Measurements from ENCODE around the gene SLC6A11. TPM values are rescaled to one million over a fixed set of nuclear protein-coding genes. Genes with fewer than 3 reads are reported as not detected.

The SLC6A11 gene
- total RNA-seq, 2 experiments from 2014 or later = not detected

GRCh38 chr3:10937141-10937825, 121.3 kb downstream of the SLC6A11 start:
- Mint-ChIP-seq H3K4me1 (no peaks in the 10 kb centered on the region), H3K36me3 (ENCODE audit: low read depth) (no peaks in the 10 kb centered on the region), H3K27ac (no peak overlapping the region), H3K9me3 (peaks cover 2% of the 10 kb centered on the region), H3K4me3 (no peak overlapping the region), H3K27me3 (no peaks in the 10 kb centered on the region)
- ChIA-PET CTCF (interaction anchor here (0.6 kb wide), 1 partner anchor 30 kb away, joined by 3 read pairs; no protein-coding TSS in a partner anchor), POLR2A (no interaction called here)
- DNase-seq = no peak

GRCh38 chr3:10939556-10939955, 123.5 kb downstream of the SLC6A11 start:
- Mint-ChIP-seq H3K27ac (no peak overlapping the region), H3K9me3 (peaks cover 2% of the 10 kb centered on the region), H3K4me1 (no peaks in the 10 kb centered on the region), H3K36me3 (ENCODE audit: low read depth) (no peaks in the 10 kb centered on the region), H3K4me3 (no peak overlapping the region), H3K27me3 (no peaks in the 10 kb centered on the region)
- no peak for DNase-seq
- POLR2A ChIA-PET = no interaction called here
- CTCF ChIA-PET = no interaction called here

GRCh38 chr3:10940106-10940505, 124.1 kb downstream of the SLC6A11 start:
- Mint-ChIP-seq H3K4me3 (no peak overlapping the region), H3K9me3 (peaks cover 2% of the 10 kb centered on the region), H3K4me1 (no peaks in the 10 kb centered on the region), H3K27ac (no peak overlapping the region), H3K36me3 (ENCODE audit: low read depth) (no peaks in the 10 kb centered on the region), H3K27me3 (no peaks in the 10 kb centered on the region)
- ChIA-PET POLR2A (no interaction called here), CTCF (no interaction called here)
- DNase-seq = no peak

DNA sequence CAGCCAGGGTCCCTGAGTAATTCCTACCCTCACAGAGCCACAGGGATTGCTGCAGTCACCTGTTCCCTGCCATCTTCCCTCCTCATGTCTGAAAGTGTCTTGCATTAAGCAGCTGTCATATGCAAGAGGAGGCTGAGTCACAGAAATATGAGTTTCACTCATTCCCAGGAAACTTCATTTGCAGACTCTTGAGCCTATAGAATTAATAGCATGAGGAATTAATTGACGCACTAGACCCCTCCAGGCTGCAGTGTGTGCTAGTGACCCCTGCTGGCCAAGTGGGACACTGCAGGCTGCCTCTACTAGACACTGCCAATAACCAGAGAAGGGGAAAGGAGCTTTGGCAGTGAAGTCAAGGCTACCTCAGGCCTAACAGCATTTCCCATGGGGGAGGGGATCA, 125.9 kb downstream of the SLC6A11 start:
- CTCF ChIA-PET = interaction anchor here (1.5 to 1.7 kb wide), 2 partner anchors 11 to 24 kb away, joined by 3 read pairs; no protein-coding TSS in a partner anchor
- no peak overlapping the region for H3K4me3 Mint-ChIP-seq
- H3K36me3 Mint-ChIP-seq (ENCODE audit: low read depth) = no peaks in the 10 kb centered on the region
- POLR2A ChIA-PET = no interaction called here
- no peak overlapping the region for H3K27ac Mint-ChIP-seq
- no peaks in the 10 kb centered on the region for H3K27me3 Mint-ChIP-seq
- peaks cover 2% of the 10 kb centered on the region for H3K9me3 Mint-ChIP-seq
- H3K4me1 Mint-ChIP-seq = no peaks in the 10 kb centered on the region
- peak; percentile 22 for DNase-seq

- Mint-ChIP-seq H3K27ac (no peak overlapping the region), H3K36me3 (ENCODE audit: low read depth) (no peaks in the 10 kb centered on the region), H3K4me1 (no peaks in the 10 kb centered on the region), H3K9me3 (peaks cover 2% of the 10 kb centered on the region), H3K4me3 (no peak overlapping the region), H3K27me3 (no peaks in the 10 kb centered on the region)
- ChIA-PET CTCF (interaction anchor here (1.5 to 1.7 kb wide), 2 partner anchors 10 to 23 kb away, joined by 3 read pairs; no protein-coding TSS in a partner anchor), POLR2A (no interaction called here)
- no peak for DNase-seq
Measured at GRCh38 chr3:10942690-10943205, 126.7 kb downstream of the SLC6A11 start.

DNA sequence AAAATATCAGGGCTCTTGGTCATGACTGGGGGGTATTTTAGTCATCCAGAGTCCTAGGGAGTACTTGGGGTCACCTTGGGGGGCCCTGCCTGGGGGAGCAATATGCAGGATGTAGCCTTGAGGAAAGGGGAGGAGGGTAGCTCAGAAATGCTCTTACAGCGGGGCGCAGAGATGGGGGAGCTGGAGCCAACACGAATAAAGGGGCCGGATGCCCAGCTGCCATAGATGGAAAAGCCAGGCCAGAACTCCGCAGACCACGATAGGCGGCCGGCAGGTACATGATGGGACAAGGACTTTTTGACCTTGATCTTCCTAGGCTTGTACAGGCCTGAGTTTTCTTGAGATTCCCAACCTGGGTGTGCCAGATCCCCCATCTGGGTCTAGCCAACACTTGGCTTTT, 128.8 kb downstream of the SLC6A11 start:
- Mint-ChIP-seq H3K36me3 (ENCODE audit: low read depth) (no peaks in the 10 kb centered on the region), H3K9me3 (peaks cover 2% of the 10 kb centered on the region), H3K27ac (no peak overlapping the region), H3K4me1 (no peaks in the 10 kb centered on the region), H3K4me3 (no peak overlapping the region), H3K27me3 (no peaks in the 10 kb centered on the region)
- DNase-seq = no peak
- POLR2A ChIA-PET = no interaction called here
- CTCF ChIA-PET = interaction anchor here (1.2 to 2.6 kb wide), 2 partner anchors 13 to 115 kb away, joined by 5 to 8 read pairs; no protein-coding TSS in a partner anchor

- POLR2A ChIA-PET = no interaction called here
- DNase-seq = peak; percentile 57
- Mint-ChIP-seq H3K4me3 (no peak overlapping the region), H3K36me3 (ENCODE audit: low read depth) (no peaks in the 10 kb centered on the region), H3K9me3 (peaks cover 2% of the 10 kb centered on the region), H3K27me3 (no peaks in the 10 kb centered on the region), H3K4me1 (no peaks in the 10 kb centered on the region), H3K27ac (no peak overlapping the region)
- CTCF ChIA-PET = interaction anchor here (1.2 to 2.6 kb wide), 2 partner anchors 12 to 114 kb away, joined by 5 to 8 read pairs; no protein-coding TSS in a partner anchor
Measured at GRCh38 chr3:10945683-10946287, 129.8 kb downstream of the SLC6A11 start.

- Mint-ChIP-seq H3K27ac (no peak overlapping the region), H3K27me3 (no peaks in the 10 kb centered on the region), H3K9me3 (peaks cover 2% of the 10 kb centered on the region), H3K36me3 (ENCODE audit: low read depth) (no peaks in the 10 kb centered on the region), H3K4me1 (no peaks in the 10 kb centered on the region), H3K4me3 (no peak overlapping the region)
- CTCF ChIA-PET = interaction anchor here (2.6 kb wide), 1 partner anchor 114 kb away, joined by 8 read pairs; no protein-coding TSS in a partner anchor
- POLR2A ChIA-PET = no interaction called here
- no peak for DNase-seq
Measured at GRCh38 chr3:10946526-10946925, 130.5 kb downstream of the SLC6A11 start.

DNA sequence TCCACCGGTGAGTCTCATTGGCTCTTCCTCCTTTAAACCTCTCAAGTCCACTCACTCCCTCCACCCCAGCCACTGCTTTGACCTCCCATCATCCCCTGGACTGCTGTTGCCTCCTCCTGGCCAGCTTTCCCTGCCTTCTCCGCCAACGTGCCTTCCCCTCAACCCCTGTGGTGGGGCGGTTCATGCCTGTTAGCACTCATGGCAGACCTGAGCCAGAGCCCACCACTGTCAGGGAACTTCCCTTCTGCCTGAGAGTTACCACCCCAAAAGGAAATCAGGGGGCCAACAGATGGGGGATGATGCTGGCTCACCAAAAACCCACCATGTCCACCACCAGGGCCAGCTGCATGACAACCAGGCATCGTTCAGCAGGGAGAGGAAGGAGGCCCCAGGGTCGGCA, 132.3 kb downstream of the SLC6A11 start:
- Mint-ChIP-seq H3K27me3 (no peaks in the 10 kb centered on the region), H3K36me3 (ENCODE audit: low read depth) (no peaks in the 10 kb centered on the region), H3K27ac (no peak overlapping the region), H3K4me1 (no peaks in the 10 kb centered on the region), H3K4me3 (no peak overlapping the region), H3K9me3 (no peaks in the 10 kb centered on the region)
- CTCF ChIA-PET = no interaction called here
- DNase-seq = no peak
- POLR2A ChIA-PET = no interaction called here

DNA sequence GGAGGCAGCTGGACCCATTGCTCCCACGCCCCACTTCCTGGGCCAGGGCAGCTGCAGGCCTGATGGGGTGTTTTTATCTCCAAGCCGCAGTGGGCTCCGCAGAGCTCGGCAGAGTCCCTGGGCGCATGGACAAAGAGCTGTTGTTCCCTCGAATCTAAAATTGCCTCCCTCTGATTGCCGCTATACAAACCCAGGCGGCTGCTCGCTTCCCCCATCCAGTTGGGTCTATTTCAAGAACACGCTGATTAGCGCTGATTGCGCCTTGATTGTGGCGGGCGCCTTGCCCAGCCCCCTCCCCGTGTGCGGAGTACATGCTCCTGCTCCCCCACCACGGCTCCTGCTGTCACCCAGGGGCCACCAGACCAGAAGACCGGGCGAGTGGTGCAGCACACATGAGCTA, 133.2 kb downstream of the SLC6A11 start:
- CTCF ChIA-PET = no interaction called here
- POLR2A ChIA-PET = no interaction called here

DNA sequence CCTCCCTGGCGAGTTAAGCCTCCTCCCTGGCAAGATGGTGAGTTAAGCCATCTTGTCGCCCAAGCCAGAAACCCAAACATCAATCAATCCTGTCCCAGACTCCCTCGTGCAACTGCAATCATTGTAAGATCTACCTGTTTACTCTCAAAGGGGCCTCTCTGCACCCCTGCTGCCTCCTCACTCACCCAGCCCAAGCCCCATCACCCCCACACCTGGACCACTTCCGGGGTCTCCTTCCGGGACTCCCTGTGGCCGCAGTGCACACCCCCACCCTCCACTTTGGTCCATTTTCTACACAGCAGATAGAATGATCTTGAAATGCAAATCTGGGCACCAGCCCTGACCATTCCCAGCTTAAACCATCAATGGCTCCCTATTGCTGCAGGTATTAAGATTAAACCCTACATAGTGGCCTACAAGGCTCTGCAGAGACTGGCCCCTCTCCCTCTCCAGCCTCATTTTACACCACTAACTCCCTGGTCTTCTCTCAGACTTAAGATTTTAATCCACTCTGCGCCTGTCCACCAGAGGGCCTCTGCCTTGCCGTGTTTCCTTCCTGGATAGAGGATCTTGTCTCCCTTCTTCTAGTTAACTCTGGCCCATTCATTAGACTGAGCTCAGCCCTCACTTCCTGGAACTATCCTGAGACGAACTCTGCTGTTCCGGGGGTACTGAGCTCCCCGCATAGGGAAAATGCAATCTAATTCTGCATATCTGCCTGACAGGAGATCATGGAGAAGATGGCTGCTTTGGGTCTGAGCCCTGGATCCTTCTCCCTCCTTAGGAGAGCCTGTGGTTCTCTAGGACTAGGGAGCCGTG, 134.7 kb downstream of the SLC6A11 start:
- Mint-ChIP-seq H3K36me3 (ENCODE audit: low read depth) (no peaks in the 10 kb centered on the region), H3K27me3 (no peaks in the 10 kb centered on the region), H3K4me3 (no peak overlapping the region), H3K4me1 (no peaks in the 10 kb centered on the region), H3K27ac (no peak overlapping the region), H3K9me3 (no peaks in the 10 kb centered on the region)
- POLR2A ChIA-PET = no interaction called here
- CTCF ChIA-PET = interaction anchor here (0.6 kb wide), 1 partner anchor 11 kb away, joined by 4 read pairs; no protein-coding TSS in a partner anchor
- no peak for DNase-seq

More for the DNA sequence above, 133.2 kb downstream of the SLC6A11 start:
- Mint-ChIP-seq H3K9me3 (no peaks in the 10 kb centered on the region), H3K27me3 (no peaks in the 10 kb centered on the region), H3K27ac (no peak overlapping the region), H3K36me3 (ENCODE audit: low read depth) (no peaks in the 10 kb centered on the region), H3K4me3 (no peak overlapping the region), H3K4me1 (no peaks in the 10 kb centered on the region)
- DNase-seq = no peak

DNA sequence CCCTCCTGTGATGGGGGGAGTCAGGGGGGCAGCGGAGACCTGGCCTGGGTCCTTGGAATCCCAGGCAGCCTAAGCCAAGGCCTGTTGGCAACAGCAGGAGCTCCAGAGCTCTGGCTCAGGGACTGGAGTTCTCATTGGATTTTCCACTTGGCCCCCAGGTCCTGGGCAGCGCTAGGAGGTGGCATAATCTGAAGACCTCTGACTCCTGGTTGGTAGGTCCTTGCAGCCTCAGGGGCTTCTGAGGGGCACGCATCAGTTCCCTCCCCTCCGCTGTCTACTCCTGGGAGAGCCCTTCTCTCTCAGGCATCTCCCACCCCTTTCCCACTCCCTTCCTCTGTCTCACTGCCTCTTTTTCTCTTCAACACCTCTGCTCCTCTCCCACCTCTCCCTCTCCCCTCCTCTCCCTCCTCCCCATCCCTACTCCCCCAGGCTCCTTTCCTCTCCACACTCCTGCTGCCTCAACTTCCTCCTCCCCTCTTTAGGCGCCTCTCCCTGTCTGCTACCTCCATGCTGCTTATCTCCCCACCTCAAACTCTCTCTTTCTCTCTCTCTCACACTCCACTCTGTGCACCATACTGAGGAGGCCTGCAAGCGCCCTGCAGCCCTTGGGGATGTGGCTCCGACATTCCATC, 135.4 kb downstream of the SLC6A11 start:
- no peak overlapping the region for H3K27ac Mint-ChIP-seq
- H3K4me3 Mint-ChIP-seq = no peak overlapping the region
- H3K27me3 Mint-ChIP-seq = no peaks in the 10 kb centered on the region
- POLR2A ChIA-PET = no interaction called here
- CTCF ChIA-PET = no interaction called here
- H3K9me3 Mint-ChIP-seq = no peaks in the 10 kb centered on the region
- H3K4me1 Mint-ChIP-seq = no peaks in the 10 kb centered on the region
- H3K36me3 Mint-ChIP-seq (ENCODE audit: low read depth) = no peaks in the 10 kb centered on the region
- no peak for DNase-seq

Measured in activated CD4-positive, alpha-beta T cell treated with anti-CD3 and anti-CD28 coated beads, Interleukin-2, amount 10 ng/mL, durations not matched to agents 7 days and 5 days (primary cell).